Activated CD4-positive, alpha-beta T cell treated with anti-CD3 and anti-CD28 coated beads, Interleukin-2, amount 10 ng/mL, durations not matched to agents 7 days and 5 days (primary cell): ENCODE measurements around the gene OR5B12. TPM values are rescaled to one million over a fixed set of nuclear protein-coding genes. Genes with fewer than 3 reads are reported as not detected.
"Not testable (repeated sequence)": the region's sequence is repeated elsewhere in the genome, so short reads cannot be mapped to it uniquely, and the experiment has no call there.

Experiments used
- CTCF ChIA-PET: fragments of 350-600 bp; sonication (Branson Sonifier 250); formaldehyde crosslinking; loops from one replicate; lab custom pipeline; 2021; ENCODE audit warnings: antibody characterized with exemption; lab: Charles Lee
- POLR2A ChIA-PET: fragments of 350-600 bp; sonication (Branson Sonifier 250); formaldehyde crosslinking; loops from one replicate; lab custom pipeline; 2021; ENCODE audit warnings: antibody characterized with exemption; lab: Charles Lee
- DNase-seq: peaks from one replicate; pipeline ENCODE4 v3.0.0-alpha.2; 2020
- H3K27ac Mint-ChIP-seq: one replicate; pipeline ENCODE4 v1.8.0; 2021; ENCODE audit warnings: mild to moderate bottlenecking, moderate library complexity, mixed read lengths
- H3K27me3 Mint-ChIP-seq: one replicate; pipeline ENCODE4 v1.8.0; 2021; ENCODE audit warnings: mixed read lengths
- H3K36me3 Mint-ChIP-seq: one replicate; pipeline ENCODE4 v1.8.0; 2021; ENCODE audit warnings: low read depth, mixed read lengths
- H3K4me1 Mint-ChIP-seq: one replicate; pipeline ENCODE4 v1.8.0; 2021; ENCODE audit warnings: mixed read lengths
- H3K4me3 Mint-ChIP-seq: one replicate; pipeline ENCODE4 v1.8.0; 2021; ENCODE audit warnings: mild to moderate bottlenecking, moderate library complexity, mixed read lengths
- H3K9me3 Mint-ChIP-seq: one replicate; pipeline ENCODE4 v1.8.0; 2021; ENCODE audit warnings: mixed read lengths
- total RNA-seq, 2 experiments: library from RNA; stranded (reverse); gene quantifications; one replicate each; pipeline ENCODE4 v1.2.3, GENCODE V29; 2021

OR5B12 gene
- total RNA-seq, 2 experiments from 2014 or later: not detected

GRCh38 chr11:58428021-58428420 is 14.0 kb downstream of the OR5B12 start, which contains the start of gene OR5B2:
TSS of gene OR5B2 (minus strand) at chr11:58428121. CDS start at chr11:58423261, 4,860 bp downstream.
- Mint-ChIP-seq H3K36me3 (no peaks in the 10 kb centered on the region), H3K4me1 (no peaks in the 10 kb centered on the region), H3K9me3 (no peaks in the 10 kb centered on the region), H3K27me3 (no peaks in the 10 kb centered on the region), H3K4me3 (no peak within 1 kb of the TSS), H3K27ac (no peak within 1 kb of the TSS)
- DNase-seq: no peak
- ChIA-PET POLR2A (no interaction called here), CTCF (no interaction called here)

- no peaks in the 10 kb centered on the region for H3K36me3 Mint-ChIP-seq
- no peaks in the 10 kb centered on the region for H3K4me1 Mint-ChIP-seq
- no peak for DNase-seq
- ChIA-PET CTCF (no interaction called here), POLR2A (no interaction called here)
- no peaks in the 10 kb centered on the region for H3K27me3 Mint-ChIP-seq
- H3K9me3 Mint-ChIP-seq: peaks cover 12% of the 10 kb centered on the region
- no peak within 1 kb of the TSS for H3K27ac Mint-ChIP-seq
- no peak within 1 kb of the TSS for H3K4me3 Mint-ChIP-seq
Measured at GRCh38 chr11:58406774-58407173, 35.3 kb downstream of the OR5B12 start, which contains the start of gene OR5B3. TSS of gene OR5B3 (minus strand) at chr11:58406874. CDS start at chr11:58403409, 3,465 bp downstream.

GRCh38 chr11:58399622-58400021 is 42.4 kb downstream of the OR5B12 start:
- DNase-seq, H3K27ac Mint-ChIP-seq, CTCF ChIA-PET, H3K4me3 Mint-ChIP-seq, H3K4me1 Mint-ChIP-seq, H3K9me3 Mint-ChIP-seq, H3K36me3 Mint-ChIP-seq, POLR2A ChIA-PET, H3K27me3 Mint-ChIP-seq: not testable (repeated sequence)

- no peak overlapping the region for H3K27ac Mint-ChIP-seq
- ChIA-PET POLR2A (no interaction called here), CTCF (no interaction called here)
- H3K36me3 Mint-ChIP-seq: no peaks in the 10 kb centered on the region
- H3K4me3 Mint-ChIP-seq: no peak overlapping the region
- H3K4me1 Mint-ChIP-seq: no peaks in the 10 kb centered on the region
- no peaks in the 10 kb centered on the region for H3K27me3 Mint-ChIP-seq
- DNase-seq: no peak
- no peaks in the 10 kb centered on the region for H3K9me3 Mint-ChIP-seq
Measured at GRCh38 chr11:58395581-58395980, 46.5 kb downstream of the OR5B12 start.

GRCh38 chr11:58394195-58394594 is 47.8 kb downstream of the OR5B12 start:
- no peaks in the 10 kb centered on the region for H3K36me3 Mint-ChIP-seq
- no peak overlapping the region for H3K4me3 Mint-ChIP-seq
- H3K27me3 Mint-ChIP-seq: no peaks in the 10 kb centered on the region
- H3K27ac Mint-ChIP-seq: no peak overlapping the region
- H3K9me3 Mint-ChIP-seq: no peaks in the 10 kb centered on the region
- no peak for DNase-seq
- POLR2A ChIA-PET: no interaction called here
- H3K4me1 Mint-ChIP-seq: no peaks in the 10 kb centered on the region
- CTCF ChIA-PET: no interaction called here

- no peak for DNase-seq
- Mint-ChIP-seq H3K4me3 (no peak overlapping the region), H3K9me3 (no peaks in the 10 kb centered on the region), H3K36me3 (no peaks in the 10 kb centered on the region), H3K27ac (no peak overlapping the region), H3K4me1 (no peaks in the 10 kb centered on the region), H3K27me3 (no peaks in the 10 kb centered on the region)
- CTCF ChIA-PET: no interaction called here
- POLR2A ChIA-PET: no interaction called here
Measured at GRCh38 chr11:58392746-58393145, 49.3 kb downstream of the OR5B12 start.

GRCh38 chr11:58391879-58392278 is 50.2 kb downstream of the OR5B12 start:
- no peak for DNase-seq
- no peaks in the 10 kb centered on the region for H3K36me3 Mint-ChIP-seq
- H3K27me3 Mint-ChIP-seq: no peaks in the 10 kb centered on the region
- no peak overlapping the region for H3K4me3 Mint-ChIP-seq
- ChIA-PET CTCF (no interaction called here), POLR2A (no interaction called here)
- no peaks in the 10 kb centered on the region for H3K4me1 Mint-ChIP-seq
- no peaks in the 10 kb centered on the region for H3K9me3 Mint-ChIP-seq
- H3K27ac Mint-ChIP-seq: no peak overlapping the region

- no peak overlapping the region for H3K4me3 Mint-ChIP-seq
- H3K36me3 Mint-ChIP-seq: no peaks in the 10 kb centered on the region
- H3K4me1 Mint-ChIP-seq: no peaks in the 10 kb centered on the region
- CTCF ChIA-PET: no interaction called here
- POLR2A ChIA-PET: no interaction called here
- no peaks in the 10 kb centered on the region for H3K9me3 Mint-ChIP-seq
- H3K27me3 Mint-ChIP-seq: no peaks in the 10 kb centered on the region
- DNase-seq: no peak
- no peak overlapping the region for H3K27ac Mint-ChIP-seq
Measured at GRCh38 chr11:58390551-58391063, 51.4 kb downstream of the OR5B12 start.

Other genes with a start within 250 kb of the OR5B12 start
- not detected for gene OR1S2, start 238.1 kb downstream of the OR5B12 start, total RNA-seq
- gene OR1S1, start 229.5 kb downstream of the OR5B12 start, total RNA-seq: not detected
- not detected for gene OR10Q1, start 213.3 kb downstream of the OR5B12 start, total RNA-seq
- not detected for gene OR10W1, start 174.0 kb downstream of the OR5B12 start, total RNA-seq
- gene OR5B17, start 83.2 kb downstream of the OR5B12 start, total RNA-seq: not detected
- not detected for gene OR5B3, start 35.4 kb downstream of the OR5B12 start, total RNA-seq
- gene OR5B2, start 14.1 kb downstream of the OR5B12 start, total RNA-seq: not detected
- gene OR5B21, start 65.9 kb upstream of the OR5B12 start, total RNA-seq: under 1 TPM in 1 of 2 experiments, not detected in 1; 0.37 TPM
- gene LPXN, start 133.6 kb upstream of the OR5B12 start, total RNA-seq: 100 to 1,000 TPM; 148 to 208 TPM
- 10 to 100 TPM; 48.8 to 60.9 TPM for gene ZFP91, start 136.8 kb upstream of the OR5B12 start, total RNA-seq
- 1 to 10 TPM; 2.9 to 3.7 TPM for gene CNTF, start 180.4 kb upstream of the OR5B12 start, total RNA-seq